HG02588 (cell line): ENCODE measurements around the gene VWA5B1.

Experiments
- ATAC-seq: cut with Tn5 transposase; IDR thresholded peaks from one replicate; pipeline ENCODE4 v1.9.1; 2021; ENCODE audit warnings: mild to moderate bottlenecking, moderate library complexity; ENCODE audit not compliant: unreplicated experiment

Gene VWA5B1

DNA sequence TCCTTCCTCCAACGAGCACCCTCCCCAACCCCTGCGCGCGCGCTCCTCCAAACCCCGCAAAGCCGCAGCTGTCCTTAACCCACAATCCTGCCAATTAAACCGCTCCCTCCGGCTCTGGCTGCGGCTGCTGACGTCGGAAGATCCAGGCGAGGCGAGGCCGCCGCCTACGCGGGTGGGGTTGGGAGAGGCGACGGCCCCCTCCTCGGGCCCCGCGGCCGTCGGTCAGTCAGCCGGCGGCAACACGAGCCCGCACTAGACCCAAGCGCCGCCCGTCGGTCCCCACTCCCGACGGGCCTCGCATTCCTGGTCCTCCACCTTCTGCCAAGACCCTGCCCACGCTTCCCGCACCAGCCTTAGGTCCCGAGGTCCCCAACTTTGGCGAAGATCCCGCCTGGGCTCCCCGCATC, 75.4 kb downstream of the VWA5B1 start:
- ATAC-seq: no peak

DNA sequence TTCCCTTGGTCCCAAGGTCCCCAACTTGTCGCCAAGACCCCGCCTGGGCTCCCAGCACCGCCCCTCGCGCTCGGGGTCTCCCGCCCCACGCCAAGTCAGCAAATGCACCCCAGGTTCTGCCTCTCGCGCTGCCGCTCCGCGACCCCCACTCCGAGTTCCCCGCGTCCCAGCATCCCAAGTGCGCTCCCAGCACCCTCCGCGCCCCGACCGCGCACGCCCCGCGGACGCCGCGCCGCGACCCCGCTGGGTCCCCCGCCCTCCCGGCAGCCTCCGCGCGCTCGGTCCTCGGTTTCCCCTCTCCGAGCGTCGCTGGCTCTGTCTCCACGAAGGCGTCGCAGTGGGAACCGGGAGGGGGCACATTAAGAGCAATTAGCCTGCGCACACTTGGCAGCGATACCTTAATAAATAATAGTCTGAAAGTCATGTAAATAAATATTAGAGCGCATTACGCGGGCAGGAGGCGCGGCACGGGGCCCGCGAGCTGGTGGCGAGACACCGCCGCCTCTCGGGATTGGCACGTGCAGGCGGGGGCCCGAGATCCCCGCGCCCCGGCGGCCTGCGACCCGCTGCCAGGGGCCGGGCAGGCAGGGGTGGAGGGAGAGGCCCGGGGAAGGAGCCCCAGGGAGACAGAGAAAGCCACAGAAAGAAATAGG, 75.9 kb downstream of the VWA5B1 start:
- no peak for ATAC-seq

DNA sequence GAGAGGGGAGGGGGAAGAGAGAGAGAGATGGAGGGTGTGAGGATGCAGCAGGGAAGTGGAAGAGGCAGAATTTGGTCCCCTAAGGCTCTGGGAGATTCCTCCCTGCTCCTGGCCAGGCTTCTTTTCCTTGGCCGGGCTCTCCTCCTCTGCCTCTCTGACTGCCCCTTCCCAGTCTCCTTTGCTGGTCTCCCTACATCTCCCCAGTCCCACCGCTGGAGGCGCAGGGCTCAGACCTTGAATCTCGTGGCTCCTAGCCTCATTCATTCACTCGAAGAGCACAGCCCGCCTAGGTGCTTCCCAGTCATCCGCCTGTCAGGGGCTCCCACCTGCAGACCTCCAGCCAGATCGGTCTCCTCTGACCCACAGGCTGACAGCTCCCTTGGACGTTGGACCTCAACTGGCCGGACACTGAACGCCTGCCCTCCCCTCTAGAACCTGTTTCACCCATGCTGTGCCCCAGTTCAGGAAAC, 76.5 kb downstream of the VWA5B1 start:
- ATAC-seq: no peak

DNA sequence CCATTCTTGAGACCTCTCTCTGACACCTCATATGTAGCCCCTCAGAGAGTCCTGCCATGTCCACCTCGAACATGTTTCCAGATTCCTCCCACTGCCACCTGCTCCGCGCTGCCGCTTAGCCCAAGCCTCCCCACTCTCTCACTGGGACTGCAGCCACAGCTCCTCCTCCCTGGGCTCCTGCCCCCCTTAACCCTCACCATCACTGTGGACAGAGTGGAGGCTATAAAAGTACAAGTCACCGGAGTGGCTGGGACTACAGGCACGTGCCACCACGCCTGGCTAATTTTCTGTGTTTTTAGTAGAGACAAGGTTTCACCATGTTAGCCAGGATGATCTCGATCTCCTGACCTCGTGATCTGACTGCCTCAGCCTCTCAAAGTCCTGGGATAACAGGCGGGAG, 77.0 kb downstream of the VWA5B1 start:
- ATAC-seq: no peak

DNA sequence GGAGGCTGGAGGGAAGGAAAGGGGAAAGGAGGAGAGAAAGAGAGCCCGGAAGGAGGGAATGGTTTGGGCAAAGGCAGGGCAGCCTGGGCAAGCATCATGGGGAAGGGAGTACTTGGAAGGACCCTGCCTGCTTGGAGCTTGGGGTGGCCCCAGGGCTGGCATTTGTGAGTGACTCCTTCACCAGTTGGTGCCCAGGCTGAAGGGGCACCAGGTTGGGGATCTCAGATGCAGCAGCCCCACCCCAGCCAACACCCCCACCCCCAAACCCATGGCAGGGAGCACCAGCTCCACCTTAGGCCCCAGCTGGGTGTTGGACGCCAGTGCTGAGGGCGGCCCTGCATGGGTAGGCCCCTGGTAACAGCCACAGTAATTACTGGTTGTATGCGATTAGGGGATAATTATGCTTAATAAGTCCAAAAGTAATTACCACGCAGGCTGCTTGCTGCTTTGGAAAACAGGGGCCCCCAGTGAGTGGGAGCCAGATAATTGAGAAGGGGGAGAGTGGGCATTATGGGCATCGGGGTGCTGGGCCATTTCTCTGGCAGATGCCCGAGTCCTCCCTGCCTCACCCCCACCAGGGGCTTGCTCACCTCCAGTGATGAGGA, 78.3 kb downstream of the VWA5B1 start:
- ATAC-seq: no peak

DNA sequence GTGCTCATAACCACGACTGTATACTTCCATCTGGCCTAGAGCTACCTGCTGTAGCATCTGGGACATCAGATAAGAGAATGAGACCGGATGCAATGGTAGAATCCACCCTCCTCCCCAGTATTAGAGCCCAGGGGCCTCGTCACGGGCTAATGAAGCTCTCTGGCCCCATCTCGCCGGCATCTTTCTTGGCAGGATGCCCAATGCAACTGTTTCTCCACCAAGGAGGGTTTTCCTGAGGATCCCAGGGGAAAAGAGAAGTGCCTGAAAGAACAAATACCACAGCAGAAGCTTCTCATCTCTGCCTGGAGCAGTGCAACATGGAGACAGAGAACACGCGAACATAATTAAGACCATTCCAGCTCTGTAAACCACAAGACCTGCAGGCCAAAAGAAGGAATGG, 80.0 kb downstream of the VWA5B1 start:
- no peak for ATAC-seq

DNA sequence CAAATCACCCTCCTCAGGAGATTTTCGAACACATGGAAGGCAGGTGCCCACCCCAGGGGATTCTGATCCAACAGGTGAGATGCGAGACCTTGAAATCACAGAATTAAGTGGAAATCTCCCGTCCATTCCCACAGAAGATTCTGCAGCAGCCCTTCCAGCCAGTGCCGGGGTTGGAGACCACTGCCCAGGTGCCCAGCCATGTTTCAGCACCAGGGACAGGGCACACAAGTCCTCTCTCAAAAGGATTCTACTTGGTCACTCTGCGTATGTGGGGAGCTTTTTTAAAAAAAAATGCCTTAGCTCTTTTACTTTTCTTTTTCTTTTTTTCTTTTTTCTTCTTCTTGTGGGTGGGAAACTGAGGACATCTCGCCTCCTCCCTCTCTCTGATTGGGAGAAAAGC, 80.7 kb downstream of the VWA5B1 start:
- no peak for ATAC-seq

DNA sequence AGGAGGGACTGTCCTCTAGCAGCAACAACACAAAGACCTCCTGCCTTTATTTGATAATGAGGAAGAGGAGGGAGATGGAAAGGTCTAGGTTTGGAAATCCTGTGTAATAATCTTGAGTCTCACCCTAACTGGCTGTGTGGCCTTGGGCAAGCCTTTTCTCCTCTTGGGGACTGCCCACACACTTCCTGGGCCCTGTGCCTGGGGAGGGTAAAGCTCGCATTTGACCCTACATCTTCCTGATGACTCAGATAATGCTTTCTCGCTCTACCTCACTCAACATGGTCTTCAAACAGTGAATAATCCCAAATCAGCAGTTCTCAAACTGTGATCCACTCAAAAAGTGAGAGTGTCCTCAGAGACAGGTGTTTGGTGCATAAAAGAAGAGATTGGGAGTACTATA, 81.2 kb downstream of the VWA5B1 start:
- ATAC-seq: no peak

DNA sequence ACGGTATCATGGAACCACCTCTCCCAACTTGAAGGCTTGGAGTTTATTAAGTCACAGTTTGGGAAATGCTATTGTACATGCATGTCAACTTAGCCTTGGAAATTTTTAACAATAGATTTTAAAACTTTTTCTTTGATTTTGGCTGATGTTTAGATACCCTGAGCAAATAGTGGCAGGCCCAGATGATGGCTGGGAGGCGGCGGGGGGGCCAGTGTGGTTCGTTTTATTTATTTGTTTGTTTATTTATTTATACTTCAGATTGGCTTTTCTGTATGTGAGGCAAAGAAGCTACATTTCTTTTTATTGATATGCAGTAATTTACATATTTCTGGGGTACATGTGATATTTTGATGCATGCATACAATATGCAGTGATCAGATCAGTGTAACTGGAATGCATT, 82.0 kb downstream of the VWA5B1 start:
- ATAC-seq: no peak

DNA sequence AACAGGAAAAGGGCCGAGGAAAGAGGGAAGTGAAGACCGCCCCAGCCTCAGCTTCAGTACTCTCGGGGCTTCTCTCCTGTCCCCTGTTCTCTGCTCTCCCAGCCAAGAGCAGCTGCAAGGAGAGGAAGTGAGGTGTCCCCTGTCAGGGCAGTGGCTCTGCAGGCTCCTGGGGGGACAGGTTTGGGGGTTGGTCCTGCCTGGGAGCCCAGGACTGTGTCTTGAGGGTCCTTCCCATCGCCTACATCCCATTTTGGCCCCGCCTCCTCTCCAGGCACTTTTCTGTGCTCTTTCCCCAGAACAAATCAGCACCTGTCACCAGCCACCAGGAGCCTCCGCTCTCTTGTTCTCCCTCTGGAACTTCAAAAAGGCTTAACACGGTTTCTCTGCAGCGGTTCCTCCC, 82.6 kb downstream of the VWA5B1 start:
- ATAC-seq: no peak

DNA sequence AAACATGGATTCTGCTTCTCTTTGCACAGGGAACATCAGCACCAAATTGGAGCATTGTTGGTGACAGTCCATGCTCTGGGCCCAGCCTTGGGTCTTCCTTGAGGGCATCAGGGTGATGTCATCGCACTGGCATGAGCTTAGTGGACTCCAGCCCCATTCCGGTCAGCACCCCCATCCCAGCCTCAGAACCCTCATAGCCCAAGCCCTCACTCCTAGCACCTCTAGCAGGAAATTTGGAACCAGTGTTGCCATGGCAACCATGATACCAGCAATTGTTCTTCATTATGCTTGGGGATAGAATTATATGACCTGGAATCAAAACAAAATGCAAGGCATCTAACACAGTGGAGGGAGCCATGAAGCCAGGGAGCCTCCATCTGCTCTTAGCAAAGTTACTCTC, 83.1 kb downstream of the VWA5B1 start:
- ATAC-seq: no peak

DNA sequence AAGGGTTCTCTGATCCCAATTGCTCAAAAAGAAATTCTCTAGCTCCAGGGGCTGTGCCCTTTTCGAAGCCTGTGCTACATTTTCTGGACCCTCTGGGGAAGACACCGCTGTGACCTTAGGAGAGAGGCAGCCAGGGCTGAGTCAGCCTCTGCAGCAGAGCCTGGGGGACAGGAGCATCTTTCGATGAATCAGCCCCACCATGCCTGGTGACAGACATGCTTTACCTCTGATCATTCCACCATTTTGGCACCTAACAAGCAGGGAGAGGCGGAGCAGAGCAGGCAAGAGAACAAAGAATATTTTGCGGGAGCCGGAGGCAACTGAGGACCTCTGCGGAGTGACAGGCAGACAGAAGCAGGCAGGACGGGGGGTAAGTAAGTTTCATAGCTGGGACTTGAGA, 84.9 kb downstream of the VWA5B1 start:
- no peak for ATAC-seq

DNA sequence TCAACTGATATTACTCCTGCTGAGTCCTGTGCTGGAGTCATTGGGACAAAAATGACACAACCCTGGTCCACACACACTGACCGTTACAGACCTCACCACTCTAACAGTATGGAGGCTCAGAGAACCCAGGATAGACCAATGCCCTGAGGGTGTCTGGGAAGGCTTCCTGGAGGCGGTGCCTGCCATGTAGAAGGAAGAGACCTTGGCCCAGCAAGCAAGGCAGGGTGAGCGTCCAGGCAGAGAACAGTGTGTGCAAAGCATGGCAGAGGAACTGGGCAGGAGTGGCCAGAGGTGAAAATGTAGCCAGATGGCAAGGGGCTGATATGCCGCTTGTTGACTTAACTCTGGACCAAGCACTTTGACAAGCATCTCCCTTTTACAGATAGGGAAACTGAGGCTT, 85.5 kb downstream of the VWA5B1 start:
- ATAC-seq: no peak

DNA sequence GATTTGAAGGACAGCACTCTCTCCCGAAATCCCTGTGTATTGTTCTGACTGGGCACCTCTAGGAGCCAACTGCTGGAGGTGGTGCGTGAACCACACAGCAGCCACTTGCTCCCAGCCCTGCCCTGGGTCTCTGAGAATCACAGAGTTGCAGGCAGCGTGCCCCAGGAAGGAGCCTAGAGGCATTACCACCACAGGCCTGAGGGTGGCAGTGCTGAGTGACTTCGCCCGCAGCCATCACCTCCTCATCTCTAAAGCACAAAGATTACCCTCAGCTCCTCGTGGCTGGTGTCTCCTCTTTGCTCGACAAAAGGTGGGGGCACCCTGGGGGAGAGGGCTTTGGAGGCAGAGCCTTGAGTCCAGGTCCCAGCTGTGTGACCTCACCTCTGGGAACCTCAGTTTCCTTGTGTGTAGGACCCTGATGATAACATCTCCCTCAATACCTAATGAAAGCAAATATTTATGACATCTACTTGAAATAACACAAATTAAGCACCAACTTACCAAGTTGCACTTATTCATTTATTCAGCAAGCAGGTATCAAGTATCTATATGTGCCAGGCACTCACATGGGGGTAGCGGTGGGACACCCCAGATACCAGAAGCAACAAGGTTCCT, 86.3 kb downstream of the VWA5B1 start:
- no peak for ATAC-seq

DNA sequence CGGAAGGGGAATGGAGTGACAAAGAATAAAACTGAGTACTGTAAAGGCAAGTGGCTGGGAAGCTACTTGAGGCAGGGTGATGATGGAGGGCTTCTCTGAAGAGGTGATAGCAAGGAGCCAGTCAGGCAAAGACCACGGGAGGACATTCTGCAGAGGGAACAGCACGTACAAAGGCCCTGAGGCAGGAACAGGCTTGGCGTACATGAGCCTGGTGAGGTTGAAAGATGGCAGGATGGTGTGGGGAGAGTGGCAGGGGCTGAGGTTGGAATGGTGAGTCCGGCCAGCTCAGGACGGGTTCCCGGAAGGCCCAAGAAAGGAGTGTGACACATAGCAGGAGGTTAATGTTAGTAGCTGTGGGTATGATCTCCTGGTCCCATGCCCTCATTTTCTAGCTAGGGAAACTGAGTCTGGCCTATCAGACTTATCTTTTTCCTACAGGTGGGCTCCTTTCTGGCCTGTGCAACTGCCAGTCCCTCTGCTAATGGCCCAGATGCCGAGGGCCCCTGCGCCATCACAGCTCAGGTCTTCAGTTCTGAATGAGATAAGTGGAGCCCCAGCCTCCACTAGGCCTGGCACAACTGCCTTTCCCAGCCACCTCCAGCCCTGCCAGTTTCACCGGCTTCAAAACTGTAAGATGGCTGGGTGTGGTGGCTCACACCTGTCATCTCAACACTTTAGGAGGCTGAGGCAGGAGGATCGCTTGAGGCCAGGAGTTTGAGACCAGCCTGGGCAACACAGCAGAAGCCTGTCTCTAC, 87.0 kb downstream of the VWA5B1 start:
- no peak for ATAC-seq

DNA sequence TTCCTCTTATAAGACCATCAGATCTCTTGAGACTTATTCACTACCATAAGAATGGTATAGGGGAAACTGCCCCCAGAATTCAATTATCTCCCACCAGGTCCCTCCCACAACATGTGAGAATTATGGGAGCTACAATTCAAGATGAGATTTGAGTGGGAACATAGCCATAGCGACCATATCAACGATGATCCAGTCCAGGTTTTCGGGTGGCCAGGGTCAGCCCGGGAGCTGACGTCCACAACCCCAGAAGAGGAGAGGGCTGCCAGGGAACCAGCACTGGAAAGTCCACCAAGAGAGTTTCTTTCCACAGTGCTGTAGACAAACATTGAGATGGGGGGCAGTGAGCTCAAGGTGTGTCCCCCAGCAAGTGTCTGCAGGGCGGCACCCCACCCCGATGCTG, 88.4 kb downstream of the VWA5B1 start:
- ATAC-seq: no peak

DNA sequence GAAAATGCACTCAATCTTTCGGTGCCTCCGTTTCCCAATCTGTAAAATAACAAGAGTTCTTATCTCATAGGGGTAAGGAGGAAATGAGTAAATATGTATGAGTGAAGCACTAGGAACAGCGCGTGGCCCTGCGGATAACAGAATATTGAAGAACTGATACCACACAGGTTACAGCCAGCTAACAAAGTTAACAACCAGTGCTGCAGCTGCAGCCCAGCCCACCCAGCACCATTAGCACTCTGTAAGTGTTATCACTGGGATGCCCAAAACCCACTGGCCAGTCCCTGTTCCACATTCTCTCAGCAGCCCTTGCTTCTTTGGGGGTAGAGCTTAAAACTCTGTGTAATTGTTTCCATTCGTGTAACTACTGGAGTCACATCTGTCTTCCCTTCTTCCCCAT, 89.5 kb downstream of the VWA5B1 start:
- ATAC-seq: no peak

DNA sequence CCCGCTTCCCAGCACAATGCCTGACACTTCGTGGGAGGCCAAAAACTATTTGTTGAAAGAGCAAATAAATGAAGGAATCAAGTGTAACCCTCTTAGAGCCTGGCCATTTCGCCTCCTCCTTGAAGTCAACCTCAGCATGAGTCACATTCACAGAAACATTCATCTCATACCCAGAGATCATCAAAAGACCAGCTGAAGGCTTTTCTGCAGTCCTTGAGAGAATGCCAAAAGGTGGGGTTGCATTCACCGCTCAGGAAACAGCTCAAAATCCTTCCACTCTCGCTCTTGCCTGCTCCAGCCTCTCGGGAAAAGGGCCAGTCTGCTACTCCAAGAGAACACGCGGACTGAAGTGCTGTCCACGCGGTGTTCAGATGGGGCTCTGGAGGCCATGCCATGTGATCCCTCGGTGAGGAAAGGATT, 90.0 kb downstream of the VWA5B1 start:
- no peak for ATAC-seq

DNA sequence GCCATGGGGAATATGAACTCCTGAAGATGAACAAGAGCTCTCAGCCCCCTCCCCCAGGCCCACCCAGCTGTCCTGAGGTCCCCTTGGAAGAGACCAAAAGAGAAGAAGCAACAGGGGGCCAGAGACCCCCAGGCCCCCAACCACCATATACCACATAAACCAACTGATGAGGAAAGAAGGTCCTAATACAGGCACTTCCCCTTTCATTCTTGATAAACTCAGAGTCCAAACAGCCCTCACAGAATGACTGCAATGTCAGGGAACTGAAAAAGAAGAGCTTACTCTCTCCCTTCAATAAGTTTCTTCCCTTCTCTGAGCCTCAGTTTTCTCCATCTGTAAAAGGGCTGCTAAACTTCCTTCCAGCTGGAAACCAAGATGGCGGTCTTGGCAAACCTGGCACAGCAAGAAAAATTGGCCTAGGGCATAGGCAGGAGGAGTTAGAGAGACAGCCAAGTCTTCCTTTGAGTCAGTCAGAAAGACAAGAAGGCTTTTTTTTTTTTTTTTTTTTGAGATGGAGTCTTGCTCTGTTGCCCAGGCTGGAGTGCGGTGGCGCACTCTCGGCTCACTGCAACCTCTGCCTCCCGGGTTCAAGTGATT, 90.5 kb downstream of the VWA5B1 start:
- ATAC-seq: no peak

DNA sequence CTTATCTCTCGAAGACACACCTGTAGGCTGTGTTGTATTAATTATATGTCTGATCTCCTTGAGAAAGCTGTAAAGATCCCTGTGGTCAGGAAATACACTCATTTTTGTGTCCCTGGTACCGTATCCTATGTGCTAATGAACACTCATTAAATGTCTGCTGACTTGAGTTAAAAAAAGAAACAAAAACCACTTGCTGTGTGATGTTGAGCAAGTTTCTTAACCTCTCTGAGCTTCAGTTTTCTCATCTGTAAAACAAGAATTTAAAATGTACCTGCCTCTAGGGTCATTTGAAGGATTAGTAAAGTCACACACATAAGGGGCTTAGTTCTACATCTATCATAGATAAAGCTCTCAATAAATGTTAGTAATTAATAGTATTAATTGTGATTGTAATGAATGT, 91.3 kb downstream of the VWA5B1 start:
- ATAC-seq: no peak

DNA sequence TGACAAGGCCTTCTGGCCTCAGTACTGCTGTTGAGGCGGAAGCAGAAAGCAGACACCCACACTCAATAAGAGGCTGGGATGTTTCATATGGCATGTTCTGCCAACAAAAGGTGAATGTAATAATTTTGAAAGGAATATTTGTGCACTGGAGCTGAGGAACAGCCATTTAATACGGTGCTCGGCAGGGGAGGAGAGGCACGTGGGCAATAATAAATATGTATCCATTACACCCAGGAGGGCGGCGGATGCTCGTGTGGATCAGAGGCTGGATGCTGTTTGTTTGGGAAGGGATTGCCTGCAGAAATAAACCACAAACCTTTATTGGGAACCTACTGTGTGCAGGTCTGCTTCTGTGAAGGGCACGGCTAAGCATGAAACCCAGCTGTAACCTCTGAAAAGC, 92.0 kb downstream of the VWA5B1 start:
- ATAC-seq: no peak
